Measurements from ENCODE around the gene CAMK1D. TPM values are rescaled to one million over a fixed set of nuclear protein-coding genes. Genes with fewer than 3 reads are reported as not detected.

Gene CAMK1D
- total RNA-seq, 8 experiments from 2014 or later: 1.9 to 15.8 (median 7.4) TPM

DNA sequence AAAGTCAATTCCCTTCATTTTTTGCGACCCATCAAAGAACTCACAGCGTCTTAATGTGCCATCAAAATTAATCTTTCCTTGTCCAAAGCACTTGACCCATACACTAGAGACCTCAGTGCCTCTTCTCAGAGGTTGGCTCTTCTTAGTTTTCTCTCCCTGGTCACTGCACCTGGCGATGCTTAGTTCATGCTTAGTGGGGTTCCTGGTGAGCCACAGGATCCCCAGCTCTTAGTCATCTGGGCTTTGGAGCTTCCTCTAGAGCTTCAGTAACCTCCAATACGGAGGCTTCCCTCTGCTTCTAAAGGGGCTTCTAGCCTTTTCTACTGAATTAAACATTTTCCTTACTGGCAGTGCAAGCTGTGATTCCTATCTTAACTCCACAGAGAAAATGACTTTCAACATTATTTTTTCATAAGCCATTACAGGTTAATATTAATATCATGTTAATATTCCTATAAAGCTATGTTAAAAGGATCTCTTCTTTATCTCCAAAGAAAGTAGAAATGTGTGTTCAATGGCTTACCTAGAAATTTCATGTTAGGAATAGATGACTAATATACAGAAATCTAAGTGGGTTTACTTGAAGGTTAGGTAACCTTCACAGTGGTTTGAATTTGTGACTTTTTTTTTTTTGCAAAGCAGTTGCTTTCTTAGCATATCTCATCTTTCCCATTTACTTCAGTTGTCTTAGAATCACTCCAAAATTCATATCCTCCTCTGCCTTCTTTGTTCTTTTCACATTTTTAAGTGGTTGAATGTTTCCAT is 295.2 kb downstream of the CAMK1D start:
- peaks cover 0 to 3% of the 10 kb centered on the region in 2 donors for H3K4me1 ChIP-seq (replicated peaks in 1 of 2)
- in situ Hi-C loops (cut with MboI; ENCODE audit: low pct_unique_long_range_greater_than_20kb in 2 of 9, low sequenced_read_pairs in 9 of 9, unreplicated experiment in 9 of 9): loop anchor here in 1 of 9 experiments (25.0 kb wide), 1 partner anchor 382 kb away; no protein-coding TSS in a partner anchor
- WGBS, 10 experiments: 60 to 96% (median 83%) methylated on average over 1 to 4 of the region's 4 CpGs; no CpG with 5 or more reads in 4 of the 10 experiments
- H3K27ac ChIP-seq: no peak overlapping the region
- no peak overlapping the region for H3K4me3 ChIP-seq
- no peak for ATAC-seq (replicated peaks in 6 of 8)

- peaks cover 0 to 4% of the 10 kb centered on the region in 2 donors for H3K4me1 ChIP-seq (replicated peaks in 1 of 2)
- H3K27ac ChIP-seq: no peak overlapping the region
- H3K4me3 ChIP-seq: no peak overlapping the region
- in situ Hi-C loops (cut with MboI; ENCODE audit: low pct_unique_long_range_greater_than_20kb in 2 of 9, low sequenced_read_pairs in 9 of 9, unreplicated experiment in 9 of 9): loop anchor here in 1 of 9 experiments (25.0 kb wide), 1 partner anchor 383 kb away; no protein-coding TSS in a partner anchor
- WGBS, 10 experiments: 76 to 100% (median 93%) methylated on average over 4 to 10 of the region's 11 CpGs; no CpG with 5 or more reads in 1 of the 10 experiments
- no peak for ATAC-seq (replicated peaks in 6 of 8)
Observed at GRCh38 chr10:12645449-12645848, 296.1 kb downstream of the CAMK1D start.

DNA sequence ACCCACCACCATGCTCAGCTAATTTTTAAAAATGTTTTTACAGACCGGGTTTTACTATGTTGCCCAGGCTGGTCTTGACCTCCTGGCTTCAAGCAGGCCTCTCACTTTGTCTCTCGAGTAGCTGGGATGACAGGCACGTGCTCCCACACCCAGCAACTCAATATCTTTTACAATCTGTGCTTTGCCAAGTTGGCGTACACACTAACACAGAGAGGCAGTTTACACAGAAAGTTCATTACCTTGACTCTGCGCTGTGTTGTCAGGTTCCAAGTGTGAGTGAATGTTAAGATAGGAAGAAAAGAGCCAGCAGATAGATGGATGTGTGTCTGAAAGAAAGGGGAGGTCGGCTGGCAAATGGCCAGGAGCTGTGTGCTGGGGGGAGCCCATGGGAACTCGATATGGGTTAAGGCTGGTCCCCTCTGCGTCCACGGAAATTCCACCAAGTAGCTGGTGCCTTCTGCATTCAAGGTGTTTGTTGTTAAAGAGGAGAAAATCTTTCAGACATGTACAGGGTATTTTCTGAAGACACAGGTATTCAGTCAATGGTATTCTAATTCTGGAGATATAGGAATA is 299.8 kb downstream of the CAMK1D start:
- H3K27ac ChIP-seq: no peak overlapping the region
- peaks cover 5 to 8% of the 10 kb centered on the region in 2 donors for H3K4me1 ChIP-seq (replicated peaks in 1 of 2)
- in situ Hi-C loops (cut with MboI; ENCODE audit: low pct_unique_long_range_greater_than_20kb in 2 of 9, low sequenced_read_pairs in 9 of 9, unreplicated experiment in 9 of 9): loop anchor here in 1 of 9 experiments (25.0 kb wide), 1 partner anchor 387 kb away; no protein-coding TSS in a partner anchor
- peak in 1 of 8 experiments; percentile 55 for ATAC-seq (replicated peaks in 6 of 8)
- H3K4me3 ChIP-seq: no peak overlapping the region
- 53 to 100% (median 63%) methylated on average over 1 to 7 of the region's 9 CpGs; no CpG with 5 or more reads in 2 of the 10 experiments for WGBS, 10 experiments

- ATAC-seq (replicated peaks in 6 of 8): peak in 2 of 8 experiments; percentile 10 to 15
- no peak overlapping the region for H3K4me3 ChIP-seq
- peaks cover 5 to 8% of the 10 kb centered on the region in 2 donors for H3K4me1 ChIP-seq (replicated peaks in 1 of 2)
- 30 to 94% (median 80%) methylated on average over 1 to 6 of the region's 8 CpGs; no CpG with 5 or more reads in 5 of the 10 experiments for WGBS, 10 experiments
- no peak overlapping the region for H3K27ac ChIP-seq
- in situ Hi-C loops (cut with MboI; ENCODE audit: low pct_unique_long_range_greater_than_20kb in 2 of 9, low sequenced_read_pairs in 9 of 9, unreplicated experiment in 9 of 9): loop anchor here in 1 of 9 experiments (25.0 kb wide), 1 partner anchor 388 kb away; no protein-coding TSS in a partner anchor
Observed at GRCh38 chr10:12650122-12650521, 300.8 kb downstream of the CAMK1D start.

- Histone ChIP-seq H3K4me1 (replicated peaks in 1 of 2) (peaks cover 5 to 8% of the 10 kb centered on the region in 2 donors), H3K27ac (no peak overlapping the region), H3K4me3 (no peak overlapping the region)
- in situ Hi-C loops (cut with MboI; ENCODE audit: low pct_unique_long_range_greater_than_20kb in 2 of 9, low sequenced_read_pairs in 9 of 9, unreplicated experiment in 9 of 9): loop anchor here in 1 of 9 experiments (25.0 kb wide), 1 partner anchor 388 kb away; no protein-coding TSS in a partner anchor
- 0 to 100% (median 64%) methylated on average over 1 to 10 of the region's 20 CpGs; no CpG with 5 or more reads in 3 of the 10 experiments for WGBS, 10 experiments
- ATAC-seq (replicated peaks in 6 of 8): peak in 2 of 8 experiments; percentile 58 to 80
Observed at GRCh38 chr10:12650538-12651298, 301.4 kb downstream of the CAMK1D start.

- H3K4me1 ChIP-seq (replicated peaks in 1 of 2): peaks cover 0 to 2% of the 10 kb centered on the region in 2 donors
- no peak for ATAC-seq (replicated peaks in 6 of 8)
- WGBS, 10 experiments: 55 to 100% (median 84%) methylated on average over 1 to 2 of the region's 2 CpGs; no CpG with 5 or more reads in 3 of the 10 experiments
- H3K4me3 ChIP-seq: no peak overlapping the region
- H3K27ac ChIP-seq: no peak overlapping the region
- in situ Hi-C loops (cut with MboI; ENCODE audit: low pct_unique_long_range_greater_than_20kb in 2 of 9, low sequenced_read_pairs in 9 of 9, unreplicated experiment in 9 of 9): loop anchor here in 1 of 9 experiments (25.0 kb wide), 1 partner anchor 394 kb away; no protein-coding TSS in a partner anchor
Observed at GRCh38 chr10:12655940-12656339, 306.6 kb downstream of the CAMK1D start.

DNA sequence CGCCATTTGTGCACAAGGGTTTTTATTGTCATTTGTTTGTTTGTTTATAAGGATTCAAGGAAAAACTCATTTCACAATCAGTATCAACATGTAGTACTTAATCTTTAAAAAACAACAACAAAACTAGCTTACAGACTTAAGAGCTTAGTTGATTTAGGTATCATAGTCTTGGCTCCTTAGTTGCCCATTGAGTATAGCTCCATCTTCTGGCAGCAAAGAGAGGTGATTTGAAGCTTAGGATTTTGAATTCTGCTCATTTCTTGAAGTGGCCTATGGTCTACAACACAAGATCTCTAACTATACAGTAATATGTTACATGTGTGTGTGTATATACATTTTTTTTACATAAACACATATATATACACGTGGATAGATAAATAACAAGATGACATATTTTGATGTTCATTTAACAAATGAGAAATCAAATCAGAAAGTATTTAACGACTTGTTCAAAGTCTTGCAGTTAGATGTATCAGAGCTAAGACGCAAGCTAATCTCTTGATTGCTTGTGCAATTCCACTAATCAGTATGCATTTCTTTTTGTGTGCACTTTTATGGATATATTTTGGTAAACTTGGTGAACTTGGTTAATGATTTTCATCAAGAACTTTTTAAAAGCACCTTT is 307.3 kb downstream of the CAMK1D start:
- no peaks in the 10 kb centered on the region for H3K4me1 ChIP-seq (replicated peaks in 1 of 2)
- H3K4me3 ChIP-seq: no peak overlapping the region
- in situ Hi-C loops (cut with MboI; ENCODE audit: low pct_unique_long_range_greater_than_20kb in 2 of 9, low sequenced_read_pairs in 9 of 9, unreplicated experiment in 9 of 9): loop anchor here in 1 of 9 experiments (25.0 kb wide), 1 partner anchor 394 kb away; no protein-coding TSS in a partner anchor
- 50 to 100% (median 75%) methylated on average over 1 to 4 of the region's 4 CpGs; no CpG with 5 or more reads in 1 of the 10 experiments for WGBS, 10 experiments
- ATAC-seq (replicated peaks in 6 of 8): peak in 3 of 8 experiments; percentile 54 to 60 (median 59)
- H3K27ac ChIP-seq: no peak overlapping the region

DNA sequence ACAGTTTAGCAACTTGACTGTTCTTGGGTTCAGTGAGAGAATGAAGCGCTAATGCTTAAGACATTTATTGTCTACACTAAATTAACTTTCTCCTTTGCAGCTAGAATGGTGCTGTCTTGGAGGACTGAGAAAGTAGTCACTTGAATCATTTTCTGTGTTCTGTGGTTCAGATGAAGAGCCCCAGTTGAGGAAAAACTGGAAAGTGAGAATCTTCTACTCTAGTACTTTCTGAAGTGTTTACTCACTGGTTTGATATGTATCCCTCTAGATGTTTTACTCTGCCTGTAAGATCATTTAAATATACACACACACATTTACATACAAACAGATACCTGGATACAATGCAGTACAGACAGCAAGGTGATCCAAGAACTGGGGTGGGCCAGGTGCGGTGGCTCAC is 308.1 kb downstream of the CAMK1D start:
- H3K4me1 ChIP-seq (replicated peaks in 1 of 2): no peaks in the 10 kb centered on the region
- in situ Hi-C loops (cut with MboI; ENCODE audit: low pct_unique_long_range_greater_than_20kb in 2 of 9, low sequenced_read_pairs in 9 of 9, unreplicated experiment in 9 of 9): loop anchor here in 1 of 9 experiments (25.0 kb wide), 1 partner anchor 395 kb away; no protein-coding TSS in a partner anchor
- WGBS, 10 experiments: 40 to 100% (median 88%) methylated on average over 1 to 2 of the region's 2 CpGs; no CpG with 5 or more reads in 4 of the 10 experiments

GRCh38 chr10:12658526-12658925 is 309.2 kb downstream of the CAMK1D start:
- Histone ChIP-seq H3K27ac (no peak overlapping the region), H3K4me3 (no peak overlapping the region), H3K4me1 (replicated peaks in 1 of 2) (no peaks in the 10 kb centered on the region)
- in situ Hi-C loops (cut with MboI; ENCODE audit: low pct_unique_long_range_greater_than_20kb in 2 of 9, low sequenced_read_pairs in 9 of 9, unreplicated experiment in 9 of 9): loop anchor here in 1 of 9 experiments (25.0 kb wide), 1 partner anchor 396 kb away; no protein-coding TSS in a partner anchor
- no peak for ATAC-seq (replicated peaks in 6 of 8)
- WGBS, 10 experiments: 80 to 93% (median 87%) methylated on average over 1 to 3 of the region's 6 CpGs; no CpG with 5 or more reads in 6 of the 10 experiments

More for the DNA sequence above, 308.1 kb downstream of the CAMK1D start:
- no peak overlapping the region for H3K27ac ChIP-seq
- no peak overlapping the region for H3K4me3 ChIP-seq
- ATAC-seq (replicated peaks in 6 of 8): no peak

- H3K27ac ChIP-seq: no peak overlapping the region
- no peak overlapping the region for H3K4me3 ChIP-seq
- no peak for ATAC-seq (replicated peaks in 6 of 8)
- in situ Hi-C loops (cut with MboI; ENCODE audit: low pct_unique_long_range_greater_than_20kb in 2 of 9, low sequenced_read_pairs in 9 of 9, unreplicated experiment in 9 of 9): loop anchor here in 1 of 9 experiments (25.0 kb wide), 1 partner anchor 397 kb away; no protein-coding TSS in a partner anchor
- 54 to 100% (median 89%) methylated on average over 1 to 10 of the region's 11 CpGs; no CpG with 5 or more reads in 1 of the 10 experiments for WGBS, 10 experiments
- no peaks in the 10 kb centered on the region for H3K4me1 ChIP-seq (replicated peaks in 1 of 2)
Observed at GRCh38 chr10:12659706-12660105, 310.4 kb downstream of the CAMK1D start.

GRCh38 chr10:12660812-12661211 is 311.5 kb downstream of the CAMK1D start:
- in situ Hi-C loops (cut with MboI; ENCODE audit: low pct_unique_long_range_greater_than_20kb in 2 of 9, low sequenced_read_pairs in 9 of 9, unreplicated experiment in 9 of 9): loop anchor here in 1 of 9 experiments (25.0 kb wide), 1 partner anchor 399 kb away; no protein-coding TSS in a partner anchor
- WGBS, 10 experiments: 58 to 100% (median 96%) methylated on average over 1 to 3 of the region's 3 CpGs
- ATAC-seq (replicated peaks in 6 of 8): no peak

More at GRCh38 chr10:12660812-12661211, 311.5 kb downstream of the CAMK1D start:
- Histone ChIP-seq H3K27ac (no peak overlapping the region), H3K4me1 (replicated peaks in 1 of 2) (no peaks in the 10 kb centered on the region), H3K4me3 (no peak overlapping the region)

All from motor neuron (in vitro differentiated cells).